ENCODE results near the gene SIPA1L3. TPM values are rescaled to one million over a fixed set of nuclear protein-coding genes. Genes with fewer than 3 reads are reported as not detected.

Gene SIPA1L3
- total and polyA plus RNA-seq, 2 donors from 2014 or later, result 5.8 to 61.7 TPM

- intact Hi-C loops (cut with DNase I), result no loop called here
- no peak for DNase-seq
- no peak overlapping the region for H3K27ac ChIP-seq (ENCODE audit: low read depth in 2 of 2, low read length in 2 of 2)
- no peak overlapping the region for H3K4me3 ChIP-seq (ENCODE audit: low read length in 3 of 3)
- no peak for FAIRE-seq
- H3K27me3 ChIP-seq (ENCODE audit: control insufficient read depth, insufficient read depth, low read length), result no peaks in the 10 kb centered on the region
- no peak overlapping the region for H3K9ac ChIP-seq (ENCODE audit: low read length in 3 of 3)
- TF ChIP-seq CTCF (IDR thresholded peaks at IDR 0.05; ENCODE audit: borderline replicate concordance, extremely low read depth, insufficient read depth), result no peak
- H3K36me3 ChIP-seq (ENCODE audit: control insufficient read depth in 2 of 3, insufficient read depth in 3 of 3, low read length in 3 of 3), result no peaks in the 10 kb centered on the region
- H3K4me1 ChIP-seq (ENCODE audit: control insufficient read depth in 2 of 3, insufficient read depth in 2 of 3, low read depth in 1 of 3, low read length in 3 of 3), result no peaks in the 10 kb centered on the region
- no peaks in the 10 kb centered on the region for H3K9me3 ChIP-seq (ENCODE audit: control insufficient read depth in 2 of 3, insufficient read depth in 1 of 3, low read length in 3 of 3)
Observed at GRCh38 chr19:38130399-38130798, 223.4 kb downstream of the SIPA1L3 start.

GRCh38 chr19:38132781-38133180 lies 225.8 kb downstream of the SIPA1L3 start:
- DNase-seq (no peak), FAIRE-seq (no peak)
- Histone ChIP-seq H3K27ac (ENCODE audit: low read depth in 2 of 2, low read length in 2 of 2) (no peak overlapping the region), H3K4me3 (ENCODE audit: low read length in 3 of 3) (no peak overlapping the region), H3K36me3 (ENCODE audit: control insufficient read depth in 2 of 3, insufficient read depth in 3 of 3, low read length in 3 of 3) (no peaks in the 10 kb centered on the region), H3K27me3 (ENCODE audit: control insufficient read depth, insufficient read depth, low read length) (no peaks in the 10 kb centered on the region), H3K4me1 (ENCODE audit: control insufficient read depth in 2 of 3, insufficient read depth in 2 of 3, low read depth in 1 of 3, low read length in 3 of 3) (no peaks in the 10 kb centered on the region), H3K9ac (ENCODE audit: low read length in 3 of 3) (no peak overlapping the region), H3K9me3 (ENCODE audit: control insufficient read depth in 2 of 3, insufficient read depth in 1 of 3, low read length in 3 of 3) (no peaks in the 10 kb centered on the region)
- TF ChIP-seq CTCF (IDR thresholded peaks at IDR 0.05; ENCODE audit: borderline replicate concordance, extremely low read depth, insufficient read depth), result no peak
- intact Hi-C loops (cut with DNase I), result no loop called here

- DNase-seq (no peak), FAIRE-seq (no peak)
- H3K4me3 ChIP-seq (ENCODE audit: low read length in 3 of 3), result no peak overlapping the region
- TF ChIP-seq CTCF (IDR thresholded peaks at IDR 0.05; ENCODE audit: borderline replicate concordance, extremely low read depth, insufficient read depth), result no peak
- H3K27ac ChIP-seq (ENCODE audit: low read depth in 2 of 2, low read length in 2 of 2), result no peak overlapping the region
- no peaks in the 10 kb centered on the region for H3K9me3 ChIP-seq (ENCODE audit: control insufficient read depth in 2 of 3, insufficient read depth in 1 of 3, low read length in 3 of 3)
- H3K27me3 ChIP-seq (ENCODE audit: control insufficient read depth, insufficient read depth, low read length), result no peaks in the 10 kb centered on the region
- intact Hi-C loops (cut with DNase I), result no loop called here
- no peaks in the 10 kb centered on the region for H3K36me3 ChIP-seq (ENCODE audit: control insufficient read depth in 2 of 3, insufficient read depth in 3 of 3, low read length in 3 of 3)
- H3K9ac ChIP-seq (ENCODE audit: low read length in 3 of 3), result no peak overlapping the region
- H3K4me1 ChIP-seq (ENCODE audit: control insufficient read depth in 2 of 3, insufficient read depth in 2 of 3, low read depth in 1 of 3, low read length in 3 of 3), result no peaks in the 10 kb centered on the region
Observed at GRCh38 chr19:38133319-38133718, 226.3 kb downstream of the SIPA1L3 start.

GRCh38 chr19:38134540-38135149 lies 227.6 kb downstream of the SIPA1L3 start:
- Histone ChIP-seq H3K36me3 (ENCODE audit: control insufficient read depth in 2 of 3, insufficient read depth in 3 of 3, low read length in 3 of 3) (no peaks in the 10 kb centered on the region), H3K27ac (ENCODE audit: low read depth in 2 of 2, low read length in 2 of 2) (no peak overlapping the region), H3K4me1 (ENCODE audit: control insufficient read depth in 2 of 3, insufficient read depth in 2 of 3, low read depth in 1 of 3, low read length in 3 of 3) (no peaks in the 10 kb centered on the region), H3K4me3 (ENCODE audit: low read length in 3 of 3) (no peak overlapping the region), H3K27me3 (ENCODE audit: control insufficient read depth, insufficient read depth, low read length) (no peaks in the 10 kb centered on the region), H3K9ac (ENCODE audit: low read length in 3 of 3) (no peak overlapping the region), H3K9me3 (ENCODE audit: control insufficient read depth in 2 of 3, insufficient read depth in 1 of 3, low read length in 3 of 3) (no peaks in the 10 kb centered on the region)
- DNase-seq, result peak in 4 of 5 donors; percentile 33 to 61 (median 50)
- peak; percentile 24 for TF ChIP-seq CTCF (IDR thresholded peaks at IDR 0.05; ENCODE audit: borderline replicate concordance, extremely low read depth, insufficient read depth)
- intact Hi-C loops (cut with DNase I), result no loop called here
- FAIRE-seq, result no peak
